Left lobe of liver (tissue), 1 donor: ENCODE measurements around the gene SH3RF2. TPM values are rescaled to one million over a fixed set of nuclear protein-coding genes. Genes with fewer than 3 reads are reported as not detected.

Source experiments
- total RNA-seq: library from RNA; stranded (reverse); gene quantifications from one replicate; pipeline ENCODE4 v1.2.1, GENCODE V29; 2021
- donor health status: DM: no; HTN: yes; CAD: no.

The SH3RF2 gene
- total RNA-seq, 1 donor from 2014 or later = 18.0 TPM

Other genes with a start within 250 kb of the SH3RF2 start
- 3.3 TPM for gene PRELID2, start 101.2 kb upstream of the SH3RF2 start, total RNA-seq
- not detected for gene GRXCR2, start 63.6 kb upstream of the SH3RF2 start, total RNA-seq
- gene PLAC8L1, start 169.0 kb downstream of the SH3RF2 start, total RNA-seq = not detected
- gene LARS1, start 246.1 kb downstream of the SH3RF2 start, total RNA-seq = 24.1 TPM